OCI-LY7 (cell line): ENCODE measurements around the gene GDF2.

ENCODE experiments used
- EZH2phosphoT487 ChIP-seq: fragments of 200-600 bp; sonication (generic); IDR thresholded peaks from 2 replicates; pipeline ENCODE4 v1.6.1; 2018; ENCODE audit warnings: low read depth, borderline replicate concordance, mild to moderate bottlenecking, mixed run types, antibody characterized with exemption, low read length, moderate library complexity, mixed read lengths
- TF ChIP-seq, protein P1 (sequence below): fragments of 200-600 bp; sonication (generic); conservative IDR thresholded peaks from 2 replicates; pipeline ENCODE4 v1.5.1; 2014; ENCODE audit warnings: mild to moderate bottlenecking, antibody characterized with exemption, low read length, moderate library complexity, mixed read lengths

DNA sequence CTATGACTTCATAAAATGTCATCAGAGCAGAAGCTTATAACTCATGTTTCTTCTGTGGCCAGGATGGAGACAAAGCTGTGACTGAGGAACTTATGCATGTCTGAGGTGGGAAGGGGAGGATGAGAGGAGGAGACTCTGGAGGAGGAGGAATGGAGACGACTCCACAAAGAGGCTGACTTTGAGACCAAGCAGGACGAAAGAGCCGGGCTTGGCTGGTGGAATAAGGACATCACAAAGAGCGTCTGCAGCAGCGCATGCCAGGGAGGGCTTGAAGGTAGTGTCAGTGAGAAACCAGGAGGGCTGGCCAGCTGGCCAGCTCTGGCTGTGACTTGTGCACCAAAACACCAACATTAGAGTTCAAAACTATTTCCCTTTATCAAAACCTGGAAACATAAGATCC lies 6.1 kb upstream of the GDF2 start:
- TF ChIP-seq, protein P1, sequence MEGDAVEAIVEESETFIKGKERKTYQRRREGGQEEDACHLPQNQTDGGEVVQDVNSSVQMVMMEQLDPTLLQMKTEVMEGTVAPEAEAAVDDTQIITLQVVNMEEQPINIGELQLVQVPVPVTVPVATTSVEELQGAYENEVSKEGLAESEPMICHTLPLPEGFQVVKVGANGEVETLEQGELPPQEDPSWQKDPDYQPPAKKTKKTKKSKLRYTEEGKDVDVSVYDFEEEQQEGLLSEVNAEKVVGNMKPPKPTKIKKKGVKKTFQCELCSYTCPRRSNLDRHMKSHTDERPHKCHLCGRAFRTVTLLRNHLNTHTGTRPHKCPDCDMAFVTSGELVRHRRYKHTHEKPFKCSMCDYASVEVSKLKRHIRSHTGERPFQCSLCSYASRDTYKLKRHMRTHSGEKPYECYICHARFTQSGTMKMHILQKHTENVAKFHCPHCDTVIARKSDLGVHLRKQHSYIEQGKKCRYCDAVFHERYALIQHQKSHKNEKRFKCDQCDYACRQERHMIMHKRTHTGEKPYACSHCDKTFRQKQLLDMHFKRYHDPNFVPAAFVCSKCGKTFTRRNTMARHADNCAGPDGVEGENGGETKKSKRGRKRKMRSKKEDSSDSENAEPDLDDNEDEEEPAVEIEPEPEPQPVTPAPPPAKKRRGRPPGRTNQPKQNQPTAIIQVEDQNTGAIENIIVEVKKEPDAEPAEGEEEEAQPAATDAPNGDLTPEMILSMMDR: no peak
- no peak for TF ChIP-seq EZH2phosphoT487
